HepG2 (cell line): Measurements from ENCODE around the gene AREL1. TPM values are rescaled to one million over a fixed set of nuclear protein-coding genes. Genes with fewer than 3 reads are reported as not detected.
A peak's percentile ranks its signal among the peaks of the same experiment; 100 is the strongest.

ENCODE experiments used
- FOSL1 ChIP-seq: sonication (generic); formaldehyde crosslinking; IDR thresholded peaks from 2 replicates; pipeline ENCODE4 v1.9.0; 2021; ENCODE audit warnings: missing genetic modification reagents, borderline replicate concordance
- FOSL2 ChIP-seq: sonication (generic); formaldehyde crosslinking; IDR thresholded peaks from 2 replicates; pipeline ENCODE4 v1.4.0; 2020; ENCODE audit warnings: missing genetic modification reagents
- FOXA3 ChIP-seq: IDR thresholded peaks from 2 replicates; pipeline ENCODE4 v1.6.1; 2016; ENCODE audit warnings: missing genetic modification reagents, missing compliant biosample characterization
- FOXM1 ChIP-seq: sonication (generic); formaldehyde crosslinking; IDR thresholded peaks from 2 replicates; pipeline ENCODE4 v1.5.0; 2020; ENCODE audit warnings: missing genetic modification reagents
- GLI4 ChIP-seq: sonication (generic); formaldehyde crosslinking; IDR thresholded peaks from 2 replicates; pipeline ENCODE4 v1.5.1; 2020; ENCODE audit warnings: missing genetic modification reagents, mild to moderate bottlenecking, moderate library complexity, borderline replicate concordance
- HDAC1 ChIP-seq: sonication (generic); formaldehyde crosslinking; IDR thresholded peaks from 2 replicates; pipeline ENCODE4 v1.5.1; 2020; ENCODE audit warnings: mild to moderate bottlenecking, missing genetic modification reagents
- KAT8 ChIP-seq: IDR thresholded peaks from 2 replicates; pipeline ENCODE4 v1.6.1; 2016; ENCODE audit warnings: missing genetic modification reagents, missing compliant biosample characterization
- KDM6A ChIP-seq: IDR thresholded peaks from 2 replicates; pipeline ENCODE4 v1.6.1; 2016; ENCODE audit warnings: low read depth
- MLX ChIP-seq: IDR thresholded peaks from 2 replicates; pipeline ENCODE4 v1.6.1; 2016
- POLR2AphosphoS2 ChIP-seq: IDR thresholded peaks from 2 replicates; pipeline ENCODE4 v1.6.1; 2011; ENCODE audit warnings: low read depth, low read length, improper control_type of control experiment
- RFX3 ChIP-seq: IDR thresholded peaks from 2 replicates; pipeline ENCODE4 v1.6.1; 2016; ENCODE audit warnings: missing biosample characterization, missing genetic modification reagents
- RXRA ChIP-seq: sonication (generic); formaldehyde crosslinking; IDR thresholded peaks from 2 replicates; pipeline ENCODE4 v1.5.1; 2020; ENCODE audit warnings: missing genetic modification reagents
- SAP130 ChIP-seq: IDR thresholded peaks from 2 replicates; pipeline ENCODE4 v1.6.1; 2016; ENCODE audit warnings: low read depth
- SKI ChIP-seq: fragments of 450-650 bp; IDR thresholded peaks from one replicate; pipeline ENCODE4 v1.6.1; 2018; ENCODE audit warnings: mild to moderate bottlenecking; ENCODE audit not compliant: partially characterized antibody
- USF2 ChIP-seq, 2 experiments: sonication (generic) in 1 of 2; formaldehyde crosslinking in 1 of 2; IDR thresholded peaks; 2 replicates each; pipeline versions ENCODE4 v1.5.1 to v1.6.1; 2011 to 2020; ENCODE audit warnings: borderline replicate concordance in 1 of 2, low read depth in 1 of 2, low read length in 1 of 2, mild to moderate bottlenecking in 1 of 2, missing genetic modification reagents in 1 of 2, moderate library complexity in 1 of 2
- ZFP36L2 ChIP-seq: sonication (generic); formaldehyde crosslinking; IDR thresholded peaks from 2 replicates; pipeline ENCODE4 v1.4.0; 2020; ENCODE audit warnings: missing genetic modification reagents
- ZGPAT ChIP-seq: IDR thresholded peaks from 2 replicates; pipeline ENCODE4 v1.6.1; 2016; ENCODE audit warnings: mild to moderate bottlenecking
- ZMYM3 ChIP-seq: sonication (generic); formaldehyde crosslinking; IDR thresholded peaks from 2 replicates; pipeline ENCODE4 v1.5.1; 2020; ENCODE audit warnings: mild to moderate bottlenecking, missing genetic modification reagents
- ZNF274 ChIP-seq: sonication (generic); formaldehyde crosslinking; IDR thresholded peaks from 2 replicates; pipeline ENCODE4 v1.5.1; 2020; ENCODE audit warnings: mild to moderate bottlenecking, missing genetic modification reagents
- ZNF292 ChIP-seq: sonication (generic); formaldehyde crosslinking; IDR thresholded peaks from 2 replicates; pipeline ENCODE4 v1.8.1; 2022; ENCODE audit warnings: mild to moderate bottlenecking, low read depth, missing genetic modification reagents, borderline replicate concordance
- ZNF335 ChIP-seq: sonication (generic); formaldehyde crosslinking; IDR thresholded peaks from 2 replicates; pipeline ENCODE4 v1.4.0; 2020; ENCODE audit warnings: missing genetic modification reagents
- ZNF644 ChIP-seq: IDR thresholded peaks from 2 replicates; pipeline ENCODE4 v1.6.1; 2016; ENCODE audit warnings: low read depth
- ZNF790 ChIP-seq: sonication (generic); formaldehyde crosslinking; IDR thresholded peaks from 2 replicates; pipeline ENCODE4 v1.8.0; 2022; ENCODE audit warnings: missing genetic modification reagents, mild to moderate bottlenecking, borderline replicate concordance
- ZSCAN25 ChIP-seq: sonication (generic); formaldehyde crosslinking; IDR thresholded peaks from 2 replicates; pipeline ENCODE4 v1.8.0; 2022; ENCODE audit warnings: mild to moderate bottlenecking, missing genetic modification reagents
- polyA plus RNA-seq, 8 experiments: library from polyadenylated mRNA; depleted of rRNA in 3 of 8; stranded (reverse) in 7 of 8; unstranded in 1 of 8; fragments of >200 nt; fragmentation: Illumina TruSeq in 4 of 8; extraction: Trizol in 4 of 8; gene quantifications; 2 replicates each; pipeline versions ENCODE4 v1.2.1 to v1.2.3, GENCODE V29; 2011 to 2016; ENCODE audit warnings: low read depth in 4 of 8, missing spikeins in 1 of 8, mixed read lengths in 1 of 8; ENCODE audit not compliant: insufficient read depth in 1 of 8
- total RNA-seq, 5 experiments: library from RNA; depleted of rRNA; stranded (reverse); fragments of >200 nt; fragmentation: Illumina TruSeq; extraction: Trizol; gene quantifications; 2 replicates each; pipeline ENCODE4 v1.2.3, GENCODE V29; 2016; ENCODE audit warnings: low read depth in 1 of 5
- TF ChIP-seq, protein P1 (sequence below): sonication (generic); formaldehyde crosslinking; IDR thresholded peaks from 2 replicates; pipeline ENCODE4 v1.4.0; 2020; ENCODE audit warnings: missing genetic modification reagents
- TF ChIP-seq, protein P2 (sequence below): sonication (generic); formaldehyde crosslinking; IDR thresholded peaks from 2 replicates; pipeline ENCODE4 v1.4.0; 2020; ENCODE audit warnings: missing genetic modification reagents

AREL1 gene
- total and polyA plus RNA-seq, 2 of the 13 experiments (the other 11 are each of a cell fraction or from before 2014, with no cell fraction given), result 21.3 to 25.4 TPM

DNA sequence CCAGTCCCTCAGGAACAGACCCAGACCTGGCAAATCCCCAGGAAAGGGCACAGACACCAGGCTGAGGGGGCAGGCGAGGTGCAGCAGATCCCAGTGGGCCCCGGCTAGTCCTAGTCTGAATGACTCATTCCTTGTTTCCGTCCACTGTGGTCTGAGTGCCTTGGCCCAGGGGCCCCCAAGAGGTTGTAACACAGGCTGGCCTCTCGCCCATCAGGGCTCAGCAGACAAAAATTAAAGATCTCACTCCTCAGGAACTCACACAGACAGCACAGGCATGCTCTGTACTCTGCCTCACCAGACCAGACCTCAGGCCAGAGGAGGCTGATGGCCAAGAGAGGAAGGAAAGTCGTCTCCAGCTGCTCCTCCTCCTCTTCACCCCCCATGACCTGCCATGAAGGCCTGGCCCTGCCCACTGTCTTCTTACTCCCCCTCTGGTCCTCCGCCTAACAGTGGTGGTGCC, 93.2 kb downstream of the AREL1 start (continued):
- no peak for TF ChIP-seq USF2 (IDR thresholded peaks at IDR 0.05; ENCODE audit: low read depth, low read length)
- TF ChIP-seq USF2 (CRISPR knock-in tag; IDR thresholded peaks at IDR 0.05; ENCODE audit: borderline replicate concordance), result no peak
- 0 out of 2 replicates have a peak, but pooled peaks have one; percentile 38 for TF ChIP-seq HDAC1 (CRISPR knock-in tag)
- TF ChIP-seq RXRA (CRISPR knock-in tag), result peak; percentile 50; the same call in 1 of the 2 replicates
- TF ChIP-seq ZNF274 (CRISPR knock-in tag), result 0 out of 2 replicates have a peak, but pooled peaks have one; percentile 35
- no peak for TF ChIP-seq RFX3
- TF ChIP-seq KDM6A, result 0 out of 2 replicates have a peak, but pooled peaks have one; percentile 37
- peak; percentile 17 for TF ChIP-seq SKI
- TF ChIP-seq MLX (CRISPR knock-in tag), result no peak
- peak; percentile 43 for TF ChIP-seq FOXA3 (CRISPR knock-in tag)
- 0 out of 2 replicates have a peak, but pooled peaks have one; percentile 17 for TF ChIP-seq KAT8 (CRISPR knock-in tag)
- TF ChIP-seq ZMYM3 (CRISPR knock-in tag), result peak; percentile 6; the same call in 1 of the 2 replicates
- peak; percentile 63; the same call in 1 of the 2 replicates for TF ChIP-seq ZSCAN25 (CRISPR knock-in tag)
- TF ChIP-seq ZNF644 (CRISPR knock-in tag), result 0 out of 2 replicates have a peak, but pooled peaks have one; percentile 9
- no peak for TF ChIP-seq FOXM1 (CRISPR knock-in tag)
- peak; percentile 35; the same call in 1 of the 2 replicates for TF ChIP-seq ZGPAT
- TF ChIP-seq FOSL1 (CRISPR knock-in tag), result 0 out of 2 replicates have a peak, but pooled peaks have one; percentile 40
- TF ChIP-seq, protein P1, sequence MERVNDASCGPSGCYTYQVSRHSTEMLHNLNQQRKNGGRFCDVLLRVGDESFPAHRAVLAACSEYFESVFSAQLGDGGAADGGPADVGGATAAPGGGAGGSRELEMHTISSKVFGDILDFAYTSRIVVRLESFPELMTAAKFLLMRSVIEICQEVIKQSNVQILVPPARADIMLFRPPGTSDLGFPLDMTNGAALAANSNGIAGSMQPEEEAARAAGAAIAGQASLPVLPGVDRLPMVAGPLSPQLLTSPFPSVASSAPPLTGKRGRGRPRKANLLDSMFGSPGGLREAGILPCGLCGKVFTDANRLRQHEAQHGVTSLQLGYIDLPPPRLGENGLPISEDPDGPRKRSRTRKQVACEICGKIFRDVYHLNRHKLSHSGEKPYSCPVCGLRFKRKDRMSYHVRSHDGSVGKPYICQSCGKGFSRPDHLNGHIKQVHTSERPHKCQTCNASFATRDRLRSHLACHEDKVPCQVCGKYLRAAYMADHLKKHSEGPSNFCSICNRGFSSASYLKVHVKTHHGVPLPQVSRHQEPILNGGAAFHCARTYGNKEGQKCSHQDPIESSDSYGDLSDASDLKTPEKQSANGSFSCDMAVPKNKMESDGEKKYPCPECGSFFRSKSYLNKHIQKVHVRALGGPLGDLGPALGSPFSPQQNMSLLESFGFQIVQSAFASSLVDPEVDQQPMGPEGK (CRISPR knock-in tag), result 0 out of 2 replicates have a peak, but pooled peaks have one; percentile 30
- no peak for TF ChIP-seq ZNF790
- TF ChIP-seq POLR2AphosphoS2, result no peak
- peak; percentile 96 for TF ChIP-seq FOSL2 (CRISPR knock-in tag)
- no peak for TF ChIP-seq ZFP36L2 (CRISPR knock-in tag)
- TF ChIP-seq SAP130 (CRISPR knock-in tag), result peak; percentile 53
- 0 out of 2 replicates have a peak, but pooled peaks have one; percentile 30 for TF ChIP-seq GLI4 (CRISPR knock-in tag)
- TF ChIP-seq ZNF335 (CRISPR knock-in tag), result 0 out of 2 replicates have a peak, but pooled peaks have one; percentile 4
- TF ChIP-seq, protein P2, sequence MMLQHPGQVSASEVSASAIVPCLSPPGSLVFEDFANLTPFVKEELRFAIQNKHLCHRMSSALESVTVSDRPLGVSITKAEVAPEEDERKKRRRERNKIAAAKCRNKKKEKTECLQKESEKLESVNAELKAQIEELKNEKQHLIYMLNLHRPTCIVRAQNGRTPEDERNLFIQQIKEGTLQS (CRISPR knock-in tag), result peak; percentile 73
- TF ChIP-seq ZNF292 (CRISPR knock-in tag), result peak; percentile 34; the same call in 1 of the 2 replicates
